Measurements from ENCODE around the gene LDB2.

- no peak for TF ChIP-seq CTCF (IDR thresholded peaks at IDR 0.05)
- no peak for TF ChIP-seq POLR2A (IDR thresholded peaks at IDR 0.05)
- TF ChIP-seq EP300 (IDR thresholded peaks at IDR 0.05), result no peak
Observed at GRCh38 chr4:16844816-16845586, 53.4 kb downstream of the LDB2 start.

Measured in tibial nerve (tissue), 4 donors.